SK-N-SH (cell line): ENCODE results near the gene VIM. TPM values are rescaled to one million over a fixed set of nuclear protein-coding genes. Genes with fewer than 3 reads are reported as not detected.
A peak's percentile ranks its signal among the peaks of the same experiment; 100 is the strongest.

Experiments used
- CTCF ChIA-PET: fragments of 300-600, 350-600 bp; formaldehyde crosslinking; extraction: SDS; loops from one replicate; lab custom pipeline; 2021; lab: Yijun Ruan, JAX
- POLR2A ChIA-PET: fragments of 350-600 bp; sonication (Branson Sonifier 250); formaldehyde crosslinking; extraction: SDS; loops from one replicate; lab custom pipeline; 2020; ENCODE audit warnings: antibody characterized with exemption, inconsistent platforms; lab: Yijun Ruan, JAX
- DNase-seq: peaks from one replicate; pipeline ENCODE4 v3.0.0; 2012
- H2AFZ ChIP-seq: fragments of 200-600 bp; sonication (generic); 2 replicates; pipeline ENCODE4 v1.8.1; 2016; ENCODE audit warnings: antibody characterized with exemption, mild to moderate bottlenecking, low read depth
- H3F3A ChIP-seq: fragments of 200-600 bp; sonication (generic); replicated peaks from 2 replicates; pipeline ENCODE3; 2016; ENCODE audit warnings: antibody characterized with exemption, mild to moderate bottlenecking; ENCODE audit not compliant: insufficient read depth
- H3K27ac ChIP-seq, 2 experiments: fragments of 200-500 bp in 1 of 2; fragments of 200-600 bp in 1 of 2; sonication (Bioruptor generic) in 1 of 2; sonication (generic), shearing (Covaris generic) in 1 of 2; 2 replicates each; pipeline versions ENCODE4 v1.5.1 to v1.6.1; 2014 to 2016; ENCODE audit warnings: low read depth in 2 of 2, inconsistent platforms in 1 of 2, low read length in 1 of 2, mild to moderate bottlenecking in 1 of 2, mixed read lengths in 1 of 2
- H3K27me3 ChIP-seq: fragments of 200-600 bp; sonication (generic), shearing (Covaris generic); 2 replicates; pipeline ENCODE4 v1.6.1; 2016; ENCODE audit warnings: mixed run types; ENCODE audit not compliant: insufficient read depth
- H3K36me3 ChIP-seq, 2 experiments: fragments of 200-500 bp in 1 of 2; fragments of 200-600 bp in 1 of 2; sonication (Bioruptor generic) in 1 of 2; sonication (generic) in 1 of 2; replicated peaks in 1 of 2; 2 replicates each; pipeline versions ENCODE3 to v1.5.1; 2014 to 2016; ENCODE audit warnings: low read length in 1 of 2, mild to moderate bottlenecking in 1 of 2; ENCODE audit not compliant: insufficient read depth in 2 of 2, control insufficient read depth in 1 of 2
- H3K4me1 ChIP-seq, 2 experiments: fragments of 200-500 bp in 1 of 2; fragments of 200-600 bp in 1 of 2; sonication (Bioruptor generic) in 1 of 2; sonication (generic), shearing (Covaris generic) in 1 of 2; 2 replicates each; pipeline versions ENCODE4 v1.5.1 to v1.6.1; 2014 to 2016; ENCODE audit warnings: low read depth in 1 of 2, low read length in 1 of 2, mixed run types in 1 of 2; ENCODE audit not compliant: insufficient read depth in 2 of 2, control insufficient read depth in 1 of 2
- H3K4me2 ChIP-seq: fragments of 200-600 bp; sonication (generic), shearing (Covaris generic); 2 replicates; pipeline ENCODE4 v1.6.1; 2017; ENCODE audit warnings: mixed run types
- H3K4me3 ChIP-seq, 2 experiments: fragments of 200-500 bp in 1 of 2; fragments of 200-600 bp in 1 of 2; sonication (Bioruptor generic) in 1 of 2; sonication (generic), shearing (Covaris generic) in 1 of 2; 2 replicates each; pipeline versions ENCODE4 v1.5.1 to v1.8.1; 2014 to 2016; ENCODE audit warnings: low read depth in 2 of 2, inconsistent platforms in 1 of 2, low read length in 1 of 2, mild to moderate bottlenecking in 1 of 2, mixed read lengths in 1 of 2, moderate library complexity in 1 of 2
- H3K79me2 ChIP-seq: fragments of 200-600 bp; sonication (generic); 2 replicates; pipeline ENCODE4 v1.8.1; 2017; ENCODE audit warnings: mild to moderate bottlenecking; ENCODE audit not compliant: insufficient read depth
- H3K9ac ChIP-seq: fragments of 200-600 bp; sonication (generic); 2 replicates; pipeline ENCODE4 v1.6.1; 2017; ENCODE audit warnings: mixed run types
- H3K9me2 ChIP-seq: fragments of 200-600 bp; sonication (generic); 2 replicates; pipeline ENCODE4 v1.6.1; 2017; ENCODE audit warnings: mixed run types
- H3K9me3 ChIP-seq: fragments of 200-600 bp; sonication (generic); 2 replicates; pipeline ENCODE4 v1.6.1; 2017; ENCODE audit warnings: mixed run types, mild to moderate bottlenecking, moderate library complexity
- H4K20me1 ChIP-seq: fragments of 200-600 bp; sonication (generic); 2 replicates; pipeline ENCODE4 v1.6.1; 2017; ENCODE audit warnings: mild to moderate bottlenecking, mixed run types; ENCODE audit not compliant: insufficient read depth
- ELF1 ChIP-seq: IDR thresholded peaks from 2 replicates; pipeline ENCODE4 v1.4.0; 2012
- FOSL2 ChIP-seq: IDR thresholded peaks from 2 replicates; pipeline ENCODE4 v1.4.0; 2012; ENCODE audit warnings: low read depth, mild to moderate bottlenecking, moderate library complexity, borderline replicate concordance
- FOXJ3 ChIP-seq: sonication (generic); formaldehyde crosslinking; IDR thresholded peaks from 2 replicates; pipeline ENCODE4 v1.5.1; 2020; ENCODE audit warnings: mild to moderate bottlenecking, missing genetic modification reagents
- FOXM1 ChIP-seq: IDR thresholded peaks from 2 replicates; pipeline ENCODE4 v1.4.0; 2012; ENCODE audit warnings: low read depth, mild to moderate bottlenecking
- GATA2 ChIP-seq: sonication (generic); formaldehyde crosslinking; IDR thresholded peaks from 2 replicates; pipeline ENCODE4 v1.5.0; 2020; ENCODE audit warnings: mild to moderate bottlenecking, missing genetic modification reagents
- IRF3 ChIP-seq: fragments of 150-350 bp; IDR thresholded peaks from 2 replicates; pipeline ENCODE4 v1.6.1; 2016; ENCODE audit warnings: mild to moderate bottlenecking, low read depth, low read length
- JUND ChIP-seq: IDR thresholded peaks from 2 replicates; pipeline ENCODE4 v1.4.0; 2012
- MEF2A ChIP-seq: IDR thresholded peaks from 2 replicates; pipeline ENCODE4 v1.4.0; 2012; ENCODE audit warnings: low read depth, borderline replicate concordance
- NFIC ChIP-seq: IDR thresholded peaks from 2 replicates; pipeline ENCODE4 v1.4.0; 2012; ENCODE audit warnings: borderline replicate concordance
- POLR2AphosphoS5 ChIP-seq: IDR thresholded peaks from 2 replicates; pipeline ENCODE4 v1.6.1; 2012; ENCODE audit warnings: low read depth, low read length
- RAD21 ChIP-seq: IDR thresholded peaks from 2 replicates; pipeline ENCODE4 v1.6.1; 2012; ENCODE audit warnings: mild to moderate bottlenecking, low read length
- RCOR1 ChIP-seq: fragments of 150-350 bp; IDR thresholded peaks from 2 replicates; pipeline ENCODE4 v1.6.1; 2017; ENCODE audit warnings: antibody characterized with exemption, low read length
- RFX5 ChIP-seq: IDR thresholded peaks from 2 replicates; pipeline ENCODE4 v1.6.1; 2012; ENCODE audit warnings: mild to moderate bottlenecking, improper control_type of control experiment, low read length
- SIN3A ChIP-seq: IDR thresholded peaks from 2 replicates; pipeline ENCODE4 v1.6.1; 2012; ENCODE audit warnings: low read depth, mild to moderate bottlenecking, low read length, moderate library complexity, borderline replicate concordance
- SMC3 ChIP-seq: IDR thresholded peaks from 2 replicates; pipeline ENCODE4 v1.6.1; 2012; ENCODE audit warnings: low read depth, low read length, improper control_type of control experiment
- TAF1 ChIP-seq: IDR thresholded peaks from 2 replicates; pipeline ENCODE4 v1.6.1; 2012; ENCODE audit warnings: low read depth, mild to moderate bottlenecking, low read length, moderate library complexity, borderline replicate concordance
- TEAD4 ChIP-seq: IDR thresholded peaks from 2 replicates; pipeline ENCODE4 v1.4.0; 2012; ENCODE audit warnings: mild to moderate bottlenecking, borderline replicate concordance; ENCODE audit not compliant: insufficient read depth
- YY1 ChIP-seq: IDR thresholded peaks from 2 replicates; pipeline ENCODE4 v1.4.0; 2012; ENCODE audit warnings: low read depth, mild to moderate bottlenecking
- WGBS: methylation state at CpG from one replicate; pipeline ENCODE4 v1.1.6; 2017; ENCODE audit warnings: low lambda C conversion rate; 5-methylcytosine and 5-hydroxymethylcytosine counted together
- polyA plus RNA-seq, 3 experiments: library from polyadenylated mRNA; depleted of rRNA; stranded (reverse); fragments of >200 nt; gene quantifications; 2 replicates each; pipeline ENCODE4 v1.2.3, GENCODE V29; 2012
- TF ChIP-seq, protein P1 (sequence below): fragments of 150-350 bp; IDR thresholded peaks from 2 replicates; pipeline ENCODE4 v1.6.1; 2017; ENCODE audit warnings: antibody characterized with exemption, low read length, low read depth, borderline replicate concordance
- TF ChIP-seq, protein P2 (sequence below): fragments of 200-600 bp; sonication (generic); IDR thresholded peaks from 2 replicates; pipeline ENCODE4 v1.6.1; 2017; ENCODE audit warnings: antibody characterized with exemption, mild to moderate bottlenecking, moderate library complexity
- TF ChIP-seq, protein P3 (sequence below): IDR thresholded peaks from 2 replicates; pipeline ENCODE4; 2012

The VIM gene
- polyA plus RNA-seq, 1 of the 3 experiments (the other 2 are of a cell fraction): 5,016 TPM

DNA sequence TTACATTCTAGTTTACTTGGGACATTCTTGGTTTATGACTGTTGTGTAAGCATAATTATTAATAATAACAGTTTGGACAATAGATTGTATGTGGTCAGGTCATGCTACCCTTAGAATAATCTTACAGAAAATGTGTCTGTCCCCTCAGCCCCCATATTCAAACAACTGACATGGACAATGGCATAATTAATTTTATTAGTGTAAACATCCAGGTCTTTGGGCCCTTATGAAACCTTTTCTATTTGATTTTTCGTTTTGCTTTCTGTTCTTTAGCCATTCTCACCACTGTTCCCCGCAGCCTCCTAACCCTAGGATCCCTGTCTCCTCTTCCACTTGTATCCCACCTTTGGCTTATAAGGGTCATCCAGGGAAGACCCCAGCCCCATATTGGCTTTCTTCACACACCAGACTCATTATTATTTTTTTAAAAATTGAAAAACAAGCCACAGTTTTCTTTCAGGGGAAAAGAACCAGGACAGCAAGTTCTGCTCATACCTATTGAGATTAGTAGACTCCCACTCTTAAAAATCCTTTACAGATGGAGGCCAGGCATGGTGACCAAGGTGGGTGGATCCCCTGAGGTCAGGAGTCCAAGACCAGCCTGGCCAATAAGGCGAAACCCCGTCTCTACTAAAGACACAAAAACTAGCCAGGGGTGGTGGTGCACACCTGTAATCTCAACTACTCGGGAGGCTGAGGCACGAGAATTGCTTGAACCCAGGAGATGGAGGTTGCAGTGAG, 11.5 kb downstream of the VIM start:
- TF ChIP-seq, protein P1, sequence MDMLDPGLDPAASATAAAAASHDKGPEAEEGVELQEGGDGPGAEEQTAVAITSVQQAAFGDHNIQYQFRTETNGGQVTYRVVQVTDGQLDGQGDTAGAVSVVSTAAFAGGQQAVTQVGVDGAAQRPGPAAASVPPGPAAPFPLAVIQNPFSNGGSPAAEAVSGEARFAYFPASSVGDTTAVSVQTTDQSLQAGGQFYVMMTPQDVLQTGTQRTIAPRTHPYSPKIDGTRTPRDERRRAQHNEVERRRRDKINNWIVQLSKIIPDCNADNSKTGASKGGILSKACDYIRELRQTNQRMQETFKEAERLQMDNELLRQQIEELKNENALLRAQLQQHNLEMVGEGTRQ: no peak
- TF ChIP-seq FOXM1 (peak; percentile 36; the same call in 1 of the 2 replicates), FOXJ3 (no peak), POLR2AphosphoS5 (peak; percentile 5), JUND (no peak)
- Histone ChIP-seq H3K4me1 (peaks cover 0 to 6% of the 10 kb centered on the region in 2 experiments; a peak in 2 of 4 replicates), H3K9ac (no peak overlapping the region), H2AFZ (no peak overlapping the region), H3K79me2 (peaks cover 20% of the 10 kb centered on the region), H3K27me3 (no peaks in the 10 kb centered on the region), H3K27ac (peak overlapping the region in 1 of 2 experiments; percentile 98; a peak in 2 of 4 replicates), H3K9me3 (no peaks in the 10 kb centered on the region), H3F3A (peaks cover 66% of the 10 kb centered on the region), H3K36me3 (peaks cover 32 to 33% of the 10 kb centered on the region in 2 experiments), H3K9me2 (no peaks in the 10 kb centered on the region), H4K20me1 (peaks cover 43% of the 10 kb centered on the region), H3K4me3 (no peak overlapping the region), H3K4me2 (no peak overlapping the region)
- ChIA-PET POLR2A (no interaction called here), CTCF (no interaction called here)
- WGBS: 93% methylated on average over 4 of the region's 6 CpGs
- DNase-seq: no peak

GRCh38 chr10:17240096-17240495, 12.1 kb downstream of the VIM start:
- no peak for TF ChIP-seq SMC3
- TF ChIP-seq, protein P2, sequence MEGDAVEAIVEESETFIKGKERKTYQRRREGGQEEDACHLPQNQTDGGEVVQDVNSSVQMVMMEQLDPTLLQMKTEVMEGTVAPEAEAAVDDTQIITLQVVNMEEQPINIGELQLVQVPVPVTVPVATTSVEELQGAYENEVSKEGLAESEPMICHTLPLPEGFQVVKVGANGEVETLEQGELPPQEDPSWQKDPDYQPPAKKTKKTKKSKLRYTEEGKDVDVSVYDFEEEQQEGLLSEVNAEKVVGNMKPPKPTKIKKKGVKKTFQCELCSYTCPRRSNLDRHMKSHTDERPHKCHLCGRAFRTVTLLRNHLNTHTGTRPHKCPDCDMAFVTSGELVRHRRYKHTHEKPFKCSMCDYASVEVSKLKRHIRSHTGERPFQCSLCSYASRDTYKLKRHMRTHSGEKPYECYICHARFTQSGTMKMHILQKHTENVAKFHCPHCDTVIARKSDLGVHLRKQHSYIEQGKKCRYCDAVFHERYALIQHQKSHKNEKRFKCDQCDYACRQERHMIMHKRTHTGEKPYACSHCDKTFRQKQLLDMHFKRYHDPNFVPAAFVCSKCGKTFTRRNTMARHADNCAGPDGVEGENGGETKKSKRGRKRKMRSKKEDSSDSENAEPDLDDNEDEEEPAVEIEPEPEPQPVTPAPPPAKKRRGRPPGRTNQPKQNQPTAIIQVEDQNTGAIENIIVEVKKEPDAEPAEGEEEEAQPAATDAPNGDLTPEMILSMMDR: no peak
- TF ChIP-seq, protein P3, sequence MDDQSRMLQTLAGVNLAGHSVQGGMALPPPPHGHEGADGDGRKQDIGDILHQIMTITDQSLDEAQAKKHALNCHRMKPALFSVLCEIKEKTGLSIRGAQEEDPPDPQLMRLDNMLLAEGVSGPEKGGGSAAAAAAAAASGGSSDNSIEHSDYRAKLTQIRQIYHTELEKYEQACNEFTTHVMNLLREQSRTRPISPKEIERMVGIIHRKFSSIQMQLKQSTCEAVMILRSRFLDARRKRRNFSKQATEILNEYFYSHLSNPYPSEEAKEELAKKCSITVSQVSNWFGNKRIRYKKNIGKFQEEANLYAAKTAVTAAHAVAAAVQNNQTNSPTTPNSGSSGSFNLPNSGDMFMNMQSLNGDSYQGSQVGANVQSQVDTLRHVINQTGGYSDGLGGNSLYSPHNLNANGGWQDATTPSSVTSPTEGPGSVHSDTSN: no peak
- TF ChIP-seq FOXJ3: no peak
- no peak for TF ChIP-seq RFX5
- no peak for TF ChIP-seq RCOR1
- no peak for TF ChIP-seq POLR2AphosphoS5
- TF ChIP-seq GATA2 (CRISPR knock-in tag): no peak
- no peak for TF ChIP-seq TEAD4
- TF ChIP-seq YY1: no peak
- no peak for TF ChIP-seq NFIC
- no peak for TF ChIP-seq MEF2A
- no peak for TF ChIP-seq FOXM1
- TF ChIP-seq ELF1: no peak
- no peak for TF ChIP-seq TAF1
- TF ChIP-seq SIN3A: no peak
- TF ChIP-seq RAD21: no peak
- TF ChIP-seq FOSL2: no peak
- no peak for TF ChIP-seq IRF3
- ChIA-PET CTCF (no interaction called here), POLR2A (no interaction called here)
- Histone ChIP-seq H2AFZ (no peak overlapping the region), H3K4me1 (peaks cover 0 to 2% of the 10 kb centered on the region in 2 experiments; a peak in 2 of 4 replicates), H3K9me3 (no peaks in the 10 kb centered on the region), H3K36me3 (peaks cover 27% of the 10 kb centered on the region in 2 experiments), H3K27me3 (no peaks in the 10 kb centered on the region), H3F3A (peaks cover 60% of the 10 kb centered on the region), H3K27ac (peak overlapping the region in 1 of 2 experiments; percentile 98; a peak in 2 of 4 replicates), H3K4me3 (no peak overlapping the region), H3K9me2 (no peaks in the 10 kb centered on the region), H4K20me1 (peaks cover 37% of the 10 kb centered on the region), H3K9ac (no peak overlapping the region), H3K4me2 (no peak overlapping the region), H3K79me2 (peaks cover 14% of the 10 kb centered on the region)
- 88% methylated on average over 2 of the region's 2 CpGs for WGBS
- DNase-seq: no peak
